Kidney epithelial cell (primary cell): ENCODE data around the gene IPCEF1. TPM values are rescaled to one million over a fixed set of nuclear protein-coding genes. Genes with fewer than 3 reads are reported as not detected.

ENCODE experiments used
- DNase-seq: peaks from one replicate; pipeline ENCODE4 v3.0.0-alpha.2; 2010; ENCODE audit warnings: low read depth
- H3K27me3 ChIP-seq: 2 replicates; pipeline ENCODE4 v1.6.0; 2011; ENCODE audit warnings: low read length; ENCODE audit not compliant: control insufficient read depth, insufficient read depth
- H3K36me3 ChIP-seq: 2 replicates; pipeline ENCODE4 v1.5.1; 2011; ENCODE audit warnings: low read length; ENCODE audit not compliant: control insufficient read depth, insufficient read depth
- H3K4me3 ChIP-seq: 2 replicates; pipeline ENCODE4 v1.5.1; 2011; ENCODE audit warnings: low read depth, mild to moderate bottlenecking, control low read depth, low read length
- CTCF ChIP-seq: IDR thresholded peaks from 2 replicates; pipeline ENCODE4 v1.5.1; 2011; ENCODE audit warnings: mild to moderate bottlenecking, moderate library complexity, low read length, control low read depth, inconsistent platforms; ENCODE audit not compliant: insufficient read depth, poor library complexity, severe bottlenecking
- total RNA-seq: library from RNA; depleted of rRNA; stranded (reverse); fragments of >200 nt; gene quantifications from 2 replicates; pipeline ENCODE4 v1.2.3, GENCODE V29; 2015

IPCEF1 gene
- total RNA-seq, 1 donor from 2014 or later, result 1.0 TPM

- H3K27me3 ChIP-seq, result no peaks in the 10 kb centered on the region
- no peaks in the 10 kb centered on the region for H3K36me3 ChIP-seq
- TF ChIP-seq CTCF, result no peak
- no peak overlapping the region for H3K4me3 ChIP-seq
- DNase-seq, result no peak
Observed at GRCh38 chr6:154111025-154111424, 245.6 kb downstream of the IPCEF1 start.

- Histone ChIP-seq H3K36me3 (no peaks in the 10 kb centered on the region), H3K27me3 (no peaks in the 10 kb centered on the region), H3K4me3 (no peak overlapping the region)
- no peak for TF ChIP-seq CTCF
- DNase-seq, result no peak
Observed at GRCh38 chr6:154106251-154106650, 250.4 kb downstream of the IPCEF1 start.

Other genes with a start within 250 kb of the IPCEF1 start
- gene CNKSR3, start 153.9 kb upstream of the IPCEF1 start, total RNA-seq, result 9.2 and 12.1 TPM in 2 replicates